ENCODE results near the gene HSD17B12. TPM values are rescaled to one million over a fixed set of nuclear protein-coding genes. Genes with fewer than 3 reads are reported as not detected.
A peak's percentile ranks its signal among the peaks of the same experiment; 100 is the strongest.
"Not testable (repeated sequence)": the region's sequence is repeated elsewhere in the genome, so short reads cannot be mapped to it uniquely, and the experiment has no call there.

HSD17B12 gene
- total RNA-seq, 2 donors from 2014 or later = 39.7 to 42.8 TPM

DNA sequence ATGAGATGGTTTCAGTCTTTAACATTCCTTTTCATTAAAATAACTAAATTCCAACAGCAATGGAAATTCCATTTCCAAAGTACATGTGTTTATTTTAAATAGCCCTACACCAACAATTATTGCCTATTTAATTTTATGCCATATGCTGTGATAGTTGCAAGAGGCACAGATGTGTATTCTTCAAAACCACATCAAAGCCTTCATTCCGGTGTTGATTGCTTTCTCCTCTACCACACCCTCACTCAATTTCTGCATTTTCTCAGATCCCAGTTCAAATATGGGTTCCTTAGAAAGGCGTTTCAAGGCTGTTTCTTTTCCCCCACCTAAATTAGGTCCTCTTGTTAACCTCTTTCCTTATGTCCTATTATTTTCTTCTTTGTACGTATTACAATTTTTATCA, 6.0 kb upstream of the HSD17B12 start:
- TF ChIP-seq, protein P1, sequence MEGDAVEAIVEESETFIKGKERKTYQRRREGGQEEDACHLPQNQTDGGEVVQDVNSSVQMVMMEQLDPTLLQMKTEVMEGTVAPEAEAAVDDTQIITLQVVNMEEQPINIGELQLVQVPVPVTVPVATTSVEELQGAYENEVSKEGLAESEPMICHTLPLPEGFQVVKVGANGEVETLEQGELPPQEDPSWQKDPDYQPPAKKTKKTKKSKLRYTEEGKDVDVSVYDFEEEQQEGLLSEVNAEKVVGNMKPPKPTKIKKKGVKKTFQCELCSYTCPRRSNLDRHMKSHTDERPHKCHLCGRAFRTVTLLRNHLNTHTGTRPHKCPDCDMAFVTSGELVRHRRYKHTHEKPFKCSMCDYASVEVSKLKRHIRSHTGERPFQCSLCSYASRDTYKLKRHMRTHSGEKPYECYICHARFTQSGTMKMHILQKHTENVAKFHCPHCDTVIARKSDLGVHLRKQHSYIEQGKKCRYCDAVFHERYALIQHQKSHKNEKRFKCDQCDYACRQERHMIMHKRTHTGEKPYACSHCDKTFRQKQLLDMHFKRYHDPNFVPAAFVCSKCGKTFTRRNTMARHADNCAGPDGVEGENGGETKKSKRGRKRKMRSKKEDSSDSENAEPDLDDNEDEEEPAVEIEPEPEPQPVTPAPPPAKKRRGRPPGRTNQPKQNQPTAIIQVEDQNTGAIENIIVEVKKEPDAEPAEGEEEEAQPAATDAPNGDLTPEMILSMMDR (IDR thresholded peaks at IDR 0.05) = no peak
- TF ChIP-seq POLR2A (IDR thresholded peaks at IDR 0.05) = no peak
- no peak for ATAC-seq
- H3K27ac ChIP-seq = no peak overlapping the region
- H3K4me3 ChIP-seq = no peak overlapping the region
- no peak for DNase-seq
- H3K4me1 ChIP-seq = peaks cover 2% of the 10 kb centered on the region
- H3K27me3 ChIP-seq = no peaks in the 10 kb centered on the region
- 42 to 50% methylated on average over 3 of the region's 3 CpGs for WGBS, 2 donors
- H3K9me3 ChIP-seq = no peaks in the 10 kb centered on the region
- intact Hi-C loops (cut with DNase I) = no loop called here
- no peaks in the 10 kb centered on the region for H3K36me3 ChIP-seq (replicated peaks in 1 of 2; ENCODE audit: insufficient read depth in 1 of 2, low read depth in 2 of 2)

DNA sequence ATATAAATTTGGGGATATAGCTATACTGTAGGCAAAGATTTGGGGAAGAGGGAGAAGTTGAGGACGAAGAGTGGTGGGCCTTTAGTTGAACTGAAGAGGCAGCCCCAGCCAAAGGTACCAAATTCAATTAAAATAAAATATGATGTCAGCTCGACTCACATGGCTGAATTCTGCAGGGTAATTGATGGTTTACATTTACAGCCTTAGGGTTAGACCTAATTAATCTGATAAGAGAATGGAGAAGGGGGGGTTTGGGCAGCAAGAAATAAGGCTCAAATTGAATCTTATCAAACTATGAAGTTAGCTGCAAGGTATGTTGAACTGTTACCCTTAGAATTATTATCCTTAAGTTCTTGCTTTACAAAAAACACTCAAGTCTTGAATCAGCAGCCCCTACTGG, 3.6 kb upstream of the HSD17B12 start:
- H3K4me1 ChIP-seq = peaks cover 8% of the 10 kb centered on the region
- 38 to 46% methylated on average over 2 of the region's 2 CpGs for WGBS, 2 donors
- no peak for TF ChIP-seq POLR2A (IDR thresholded peaks at IDR 0.05)
- TF ChIP-seq, protein P1 (IDR thresholded peaks at IDR 0.05) = no peak
- intact Hi-C loops (cut with DNase I) = no loop called here
- no peaks in the 10 kb centered on the region for H3K9me3 ChIP-seq
- H3K27me3 ChIP-seq = no peaks in the 10 kb centered on the region
- ATAC-seq (no peak), DNase-seq (no peak)
- H3K4me3 ChIP-seq = no peak overlapping the region
- H3K36me3 ChIP-seq (replicated peaks in 1 of 2; ENCODE audit: insufficient read depth in 1 of 2, low read depth in 2 of 2) = no peaks in the 10 kb centered on the region
- H3K27ac ChIP-seq = no peak overlapping the region

DNA sequence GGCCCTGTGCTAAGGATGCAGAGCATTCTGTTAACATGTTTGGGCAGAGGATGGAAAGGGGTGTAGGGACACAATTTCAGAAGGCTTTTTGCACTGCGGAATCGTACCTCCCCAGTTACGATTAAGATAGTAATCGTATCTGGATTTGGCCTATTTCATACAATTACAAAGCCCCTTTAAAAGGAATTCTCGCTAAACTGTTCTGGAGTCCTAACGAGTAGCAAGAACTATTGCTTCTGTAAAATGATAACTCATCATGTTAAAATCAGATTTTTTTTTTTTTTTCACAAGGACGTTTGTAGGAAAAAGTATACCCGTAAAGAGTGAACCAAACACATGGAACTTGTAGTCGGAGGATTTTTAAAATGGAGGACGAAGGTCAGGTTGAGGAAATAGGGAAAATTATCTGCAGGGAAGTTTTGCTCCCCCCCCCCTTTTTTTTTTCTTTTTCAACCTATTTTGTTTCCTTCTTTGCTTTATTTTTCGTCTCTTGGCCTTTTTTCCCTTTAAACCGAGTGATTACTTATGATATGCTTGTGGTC, 934 bp downstream of the HSD17B12 start:
- H3K4me3 ChIP-seq = peak overlapping the region; percentile 74 to 89
- H3K27ac ChIP-seq = peak overlapping the region; percentile 60 to 95 (median 93)
- intact Hi-C loops (cut with DNase I) = no loop called here
- DNase-seq (no peak), ATAC-seq (no peak)
- peaks cover 23% of the 10 kb centered on the region for H3K4me1 ChIP-seq
- no peaks in the 10 kb centered on the region for H3K27me3 ChIP-seq
- 2 to 3% methylated on average over 12 of the region's 12 CpGs for WGBS, 2 donors
- no peaks in the 10 kb centered on the region for H3K36me3 ChIP-seq (replicated peaks in 1 of 2; ENCODE audit: insufficient read depth in 1 of 2, low read depth in 2 of 2)
- no peaks in the 10 kb centered on the region for H3K9me3 ChIP-seq
- TF ChIP-seq POLR2A (IDR thresholded peaks at IDR 0.05) = no peak
- TF ChIP-seq, protein P1 (IDR thresholded peaks at IDR 0.05) = no peak

DNA sequence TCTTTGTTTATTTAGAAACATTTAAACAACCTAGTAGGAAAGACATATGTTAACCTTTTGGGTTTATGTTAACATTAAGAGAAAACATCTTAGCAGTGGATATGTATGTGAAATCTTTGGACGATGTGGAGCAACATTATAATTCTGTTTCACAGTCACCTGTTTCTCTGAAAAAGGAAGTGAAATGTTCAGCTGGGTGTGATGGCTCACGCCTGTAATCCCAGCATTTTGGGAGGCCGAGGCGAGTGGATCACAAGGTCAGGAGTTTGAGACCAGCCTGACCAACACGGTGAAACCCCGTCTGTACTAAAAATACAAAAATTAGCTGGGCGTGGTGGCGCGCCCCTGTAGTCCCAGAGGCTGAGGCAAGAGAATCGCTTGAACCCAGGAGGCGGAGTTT, 1.5 kb downstream of the HSD17B12 start:
- DNase-seq; H3K9me3 ChIP-seq; H3K4me3 ChIP-seq; ATAC-seq; intact Hi-C loops (cut with DNase I); H3K36me3 ChIP-seq (replicated peaks in 1 of 2; ENCODE audit: insufficient read depth in 1 of 2, low read depth in 2 of 2); H3K27me3 ChIP-seq: not testable (repeated sequence)
- peaks cover 23% of the 10 kb centered on the region for H3K4me1 ChIP-seq
- H3K27ac ChIP-seq = peak overlapping the region in 1 of 4 donors; percentile 95
- WGBS, 2 donors = 81 to 91% methylated on average over 11 of the region's 11 CpGs

DNA sequence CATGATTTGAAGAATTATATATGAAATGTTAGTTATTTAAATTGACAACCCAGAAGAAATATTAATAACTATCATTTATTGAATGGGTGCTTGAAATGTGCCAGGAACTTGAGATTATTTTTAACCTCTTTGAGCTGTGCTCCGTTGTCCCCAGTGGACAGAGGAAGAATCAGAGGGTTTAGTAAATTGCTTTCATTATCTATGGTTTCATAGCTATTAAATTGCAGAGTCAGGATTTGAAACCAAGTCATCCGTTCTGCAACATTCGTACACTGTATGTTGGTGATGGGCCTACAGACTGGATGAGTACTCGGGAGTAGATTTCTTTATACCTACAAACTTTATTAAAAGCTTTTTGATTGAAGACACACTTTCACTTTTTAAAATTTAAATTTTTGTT, 4.9 kb downstream of the HSD17B12 start:
- Histone ChIP-seq H3K27ac (no peak overlapping the region), H3K9me3 (no peaks in the 10 kb centered on the region), H3K36me3 (replicated peaks in 1 of 2; ENCODE audit: insufficient read depth in 1 of 2, low read depth in 2 of 2) (no peaks in the 10 kb centered on the region), H3K4me1 (peaks cover 19% of the 10 kb centered on the region), H3K4me3 (no peak overlapping the region), H3K27me3 (no peaks in the 10 kb centered on the region)
- WGBS, 2 donors = 78 to 83% methylated on average over 4 of the region's 4 CpGs
- DNase-seq (no peak), ATAC-seq (no peak)
- TF ChIP-seq POLR2A (IDR thresholded peaks at IDR 0.05) = no peak
- intact Hi-C loops (cut with DNase I) = no loop called here

DNA sequence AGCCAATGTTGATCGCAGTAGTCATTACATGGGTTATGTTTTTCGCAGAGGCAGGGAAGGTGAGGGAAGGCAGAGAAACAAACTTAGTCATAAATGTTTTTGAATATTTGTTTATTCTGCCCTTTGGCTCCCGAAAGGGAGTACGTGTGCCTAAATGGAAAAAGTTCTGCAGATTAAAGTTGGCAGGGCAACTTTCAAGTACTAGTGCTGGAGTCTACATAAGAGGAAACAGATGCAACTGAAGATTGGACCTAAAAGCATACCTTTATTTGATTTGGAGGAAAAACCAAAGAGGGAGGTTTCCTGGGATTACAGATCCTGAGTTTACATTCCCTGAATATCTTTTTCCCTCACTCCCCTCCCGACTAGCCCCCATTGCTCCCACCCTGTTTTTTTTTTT, 5.7 kb downstream of the HSD17B12 start:
- WGBS, 2 donors = 51 to 64% methylated on average over 5 of the region's 5 CpGs
- ATAC-seq = no peak
- H3K4me1 ChIP-seq = peaks cover 19% of the 10 kb centered on the region

More for the DNA sequence above, 5.7 kb downstream of the HSD17B12 start:
- H3K27ac ChIP-seq = no peak overlapping the region
- H3K9me3 ChIP-seq = no peaks in the 10 kb centered on the region
- DNase-seq = no peak
- no peaks in the 10 kb centered on the region for H3K36me3 ChIP-seq (replicated peaks in 1 of 2; ENCODE audit: insufficient read depth in 1 of 2, low read depth in 2 of 2)
- TF ChIP-seq, protein P1 (IDR thresholded peaks at IDR 0.05) = no peak
- TF ChIP-seq POLR2A (IDR thresholded peaks at IDR 0.05) = no peak
- intact Hi-C loops (cut with DNase I) = no loop called here
- no peak overlapping the region for H3K4me3 ChIP-seq
- no peaks in the 10 kb centered on the region for H3K27me3 ChIP-seq
